ENCODE measurements around the gene TFIP11.

The TFIP11 gene

GRCh38 chr22:26461188-26461810 lies 51.0 kb downstream of the TFIP11 start:
- 19% methylated on average over 2 of the region's 3 CpGs for WGBS

DNA sequence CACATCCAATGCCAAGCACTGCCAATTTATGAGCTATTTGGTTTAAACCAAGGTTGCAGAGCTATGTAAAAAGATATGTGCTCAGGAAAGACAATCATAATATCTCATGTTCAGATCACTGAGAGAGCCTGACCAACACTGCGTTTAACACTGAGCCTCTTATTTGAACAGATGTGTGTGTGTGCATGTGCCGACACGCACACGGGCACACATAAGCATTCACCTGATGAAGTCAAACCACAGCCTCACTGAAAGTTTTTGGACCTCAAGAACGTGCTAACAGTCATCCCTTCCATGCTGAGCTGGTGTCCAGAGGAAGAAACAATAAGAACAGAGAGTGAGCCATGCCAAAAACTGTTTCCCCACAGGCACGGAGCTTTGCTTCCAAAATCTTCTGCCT lies 52.1 kb downstream of the TFIP11 start:
- Histone ChIP-seq H3K4me3 (ENCODE audit: low read length) (no peak overlapping the region), H3K36me3 (ENCODE audit: insufficient read depth, low read length) (peaks cover 84% of the 10 kb centered on the region), H3K27me3 (ENCODE audit: insufficient read depth, low read length) (no peaks in the 10 kb centered on the region), H3K9me3 (ENCODE audit: insufficient read depth, low read depth, low read length) (no peaks in the 10 kb centered on the region), H3K9ac (ENCODE audit: low read depth, low read length) (no peak overlapping the region), H3K27ac (ENCODE audit: low read depth, low read length) (no peak overlapping the region), H3K4me1 (ENCODE audit: insufficient read depth, low read length) (peaks cover 3% of the 10 kb centered on the region; the same call in 1 of the 2 replicates)
- whole genome bisulfite sequencing: 96% methylated on average over 6 of the region's 6 CpGs

More at GRCh38 chr22:26461188-26461810, 51.0 kb downstream of the TFIP11 start:
- Histone ChIP-seq H3K9me3 (ENCODE audit: insufficient read depth, low read depth, low read length) (no peaks in the 10 kb centered on the region), H3K27ac (ENCODE audit: low read depth, low read length) (no peak overlapping the region), H3K4me1 (ENCODE audit: insufficient read depth, low read length) (peaks cover 3% of the 10 kb centered on the region; the same call in 1 of the 2 replicates), H3K9ac (ENCODE audit: low read depth, low read length) (no peak overlapping the region), H3K4me3 (ENCODE audit: low read length) (no peak overlapping the region), H3K27me3 (ENCODE audit: insufficient read depth, low read length) (no peaks in the 10 kb centered on the region), H3K36me3 (ENCODE audit: insufficient read depth, low read length) (peaks cover 88% of the 10 kb centered on the region)

DNA sequence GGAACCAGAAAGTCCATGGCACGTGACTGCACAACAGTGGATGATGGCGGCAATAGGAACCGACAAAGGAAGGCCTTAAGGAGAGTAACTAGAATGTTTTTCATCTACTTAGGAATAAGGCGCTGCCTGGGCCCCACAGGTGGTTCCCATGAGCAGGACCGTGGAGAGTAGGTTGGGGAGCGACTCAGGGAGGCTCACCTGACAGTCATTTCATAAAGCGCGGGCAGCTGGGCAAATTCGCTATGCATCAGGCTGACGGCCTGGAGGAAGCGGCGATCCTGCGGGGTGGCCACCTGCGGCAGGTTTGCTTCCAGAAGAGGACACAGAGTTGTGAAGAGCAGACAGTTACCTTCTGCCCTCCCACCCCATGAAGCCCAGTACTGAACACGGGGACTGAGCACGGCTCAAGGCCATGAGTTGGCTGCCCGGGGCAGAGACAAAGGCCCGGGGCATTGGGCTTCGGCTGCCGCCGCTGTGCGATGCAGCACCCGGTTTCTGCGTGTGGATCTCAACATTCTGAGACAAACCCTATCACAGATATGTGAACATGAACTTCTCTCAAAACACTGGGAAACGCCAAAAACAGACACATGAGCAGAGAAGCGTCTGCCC lies 54.5 kb downstream of the TFIP11 start:
- peaks cover 3% of the 10 kb centered on the region; the same call in 1 of the 2 replicates for H3K4me1 ChIP-seq (ENCODE audit: insufficient read depth, low read length)
- no peaks in the 10 kb centered on the region for H3K27me3 ChIP-seq (ENCODE audit: insufficient read depth, low read length)
- 96% methylated on average over 26 of the region's 26 CpGs for WGBS
- no peak overlapping the region for H3K27ac ChIP-seq (ENCODE audit: low read depth, low read length)
- H3K9ac ChIP-seq (ENCODE audit: low read depth, low read length): no peak overlapping the region
- H3K9me3 ChIP-seq (ENCODE audit: insufficient read depth, low read depth, low read length): no peaks in the 10 kb centered on the region
- no peak overlapping the region for H3K4me3 ChIP-seq (ENCODE audit: low read length)
- peaks cover 76% of the 10 kb centered on the region for H3K36me3 ChIP-seq (ENCODE audit: insufficient read depth, low read length)

DNA sequence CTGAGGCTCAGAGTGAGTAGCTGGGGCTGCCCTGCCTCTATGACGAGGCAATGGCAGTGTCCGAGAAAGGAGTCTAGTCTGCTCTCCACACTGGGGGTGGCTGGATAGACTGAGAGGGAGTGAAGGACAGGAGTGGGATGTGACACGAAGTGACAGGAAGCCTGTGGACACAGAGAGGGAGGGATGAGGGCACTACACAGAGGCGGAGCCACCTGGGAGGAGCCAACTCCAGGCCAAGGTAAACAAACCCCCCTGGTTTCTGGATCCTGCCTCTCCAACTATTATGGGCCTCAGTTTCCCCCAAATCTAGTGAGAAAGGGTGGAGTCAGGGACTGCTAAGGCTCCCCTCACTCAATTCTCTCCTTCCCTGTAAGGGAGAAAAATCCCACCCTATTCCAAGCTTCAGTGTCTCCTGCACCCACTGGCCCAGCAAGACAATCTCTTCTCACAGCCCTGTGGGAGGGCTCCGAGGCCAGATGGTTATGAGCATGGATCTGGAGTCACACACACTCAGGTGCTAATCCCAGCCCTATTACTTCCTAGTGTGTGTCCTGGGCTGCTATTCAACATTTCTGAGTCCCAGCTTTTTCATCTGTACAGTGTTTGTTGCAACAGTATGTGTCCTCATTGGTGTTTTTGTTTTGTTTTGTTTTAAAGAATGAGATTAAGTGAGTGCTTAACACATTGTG lies 58.3 kb downstream of the TFIP11 start:
- Histone ChIP-seq H3K27me3 (ENCODE audit: insufficient read depth, low read length) (no peaks in the 10 kb centered on the region), H3K4me3 (ENCODE audit: low read length) (no peak overlapping the region), H3K4me1 (ENCODE audit: insufficient read depth, low read length) (no peaks in the 10 kb centered on the region), H3K27ac (ENCODE audit: low read depth, low read length) (no peak overlapping the region), H3K9ac (ENCODE audit: low read depth, low read length) (no peak overlapping the region), H3K36me3 (ENCODE audit: insufficient read depth, low read length) (peaks cover 71% of the 10 kb centered on the region), H3K9me3 (ENCODE audit: insufficient read depth, low read depth, low read length) (no peaks in the 10 kb centered on the region)
- 91% methylated on average over 5 of the region's 5 CpGs for WGBS

- peaks cover 65% of the 10 kb centered on the region for H3K36me3 ChIP-seq (ENCODE audit: insufficient read depth, low read length)
- H3K4me1 ChIP-seq (ENCODE audit: insufficient read depth, low read length): no peaks in the 10 kb centered on the region
- H3K9ac ChIP-seq (ENCODE audit: low read depth, low read length): no peak overlapping the region
These were observed 59.1 kb downstream of the TFIP11 start for GRCh38 chr22:26453216-26453615.

DNA sequence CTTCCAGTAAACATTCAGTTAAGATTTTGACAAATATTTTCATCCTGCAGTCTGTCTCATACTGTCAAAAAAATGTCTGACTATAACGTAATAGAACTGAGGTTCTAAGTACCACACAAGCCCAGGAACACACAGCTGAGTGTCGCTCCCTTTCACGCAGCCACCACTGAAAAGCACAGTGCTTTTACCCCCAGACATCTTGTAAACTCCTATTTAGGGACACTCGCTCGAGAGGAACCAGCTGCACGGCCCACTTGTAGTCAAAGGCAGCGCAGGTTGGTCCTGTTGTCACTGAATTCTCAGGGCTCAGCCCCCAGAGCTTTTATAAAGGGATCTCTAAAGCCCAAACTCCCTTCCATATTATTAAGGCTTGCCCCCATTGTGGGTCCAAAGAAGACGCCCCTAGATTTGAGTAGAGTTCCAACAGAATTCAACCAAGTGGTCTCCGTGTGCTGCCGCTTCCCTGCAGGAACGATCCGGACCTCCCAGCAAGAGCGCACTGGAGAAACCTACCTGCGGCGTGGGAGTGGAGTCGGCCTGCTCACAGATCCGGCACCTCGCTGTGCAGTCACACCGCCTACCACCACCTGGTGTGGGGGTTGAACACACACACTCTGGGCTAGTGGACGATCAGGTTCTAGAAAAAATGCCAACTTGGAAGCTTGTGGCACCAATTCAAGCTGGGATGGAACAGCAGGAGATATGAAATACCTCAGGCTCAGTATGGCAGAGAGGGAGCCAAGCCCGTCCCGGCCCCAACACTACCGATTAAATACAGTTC lies 59.8 kb downstream of the TFIP11 start:
- 96% methylated on average over 23 of the region's 23 CpGs for WGBS
- no peak overlapping the region for H3K4me3 ChIP-seq (ENCODE audit: low read length)
- H3K9ac ChIP-seq (ENCODE audit: low read depth, low read length): no peak overlapping the region
- H3K27ac ChIP-seq (ENCODE audit: low read depth, low read length): no peak overlapping the region
- H3K27me3 ChIP-seq (ENCODE audit: insufficient read depth, low read length): no peaks in the 10 kb centered on the region
- peaks cover 57% of the 10 kb centered on the region for H3K36me3 ChIP-seq (ENCODE audit: insufficient read depth, low read length)
- H3K9me3 ChIP-seq (ENCODE audit: insufficient read depth, low read depth, low read length): no peaks in the 10 kb centered on the region
- H3K4me1 ChIP-seq (ENCODE audit: insufficient read depth, low read length): no peaks in the 10 kb centered on the region

More at GRCh38 chr22:26453216-26453615, 59.1 kb downstream of the TFIP11 start:
- Histone ChIP-seq H3K27me3 (ENCODE audit: insufficient read depth, low read length) (no peaks in the 10 kb centered on the region), H3K27ac (ENCODE audit: low read depth, low read length) (no peak overlapping the region), H3K4me3 (ENCODE audit: low read length) (no peak overlapping the region), H3K9me3 (ENCODE audit: insufficient read depth, low read depth, low read length) (no peaks in the 10 kb centered on the region)
- WGBS: 95% methylated on average over 9 of the region's 9 CpGs

DNA sequence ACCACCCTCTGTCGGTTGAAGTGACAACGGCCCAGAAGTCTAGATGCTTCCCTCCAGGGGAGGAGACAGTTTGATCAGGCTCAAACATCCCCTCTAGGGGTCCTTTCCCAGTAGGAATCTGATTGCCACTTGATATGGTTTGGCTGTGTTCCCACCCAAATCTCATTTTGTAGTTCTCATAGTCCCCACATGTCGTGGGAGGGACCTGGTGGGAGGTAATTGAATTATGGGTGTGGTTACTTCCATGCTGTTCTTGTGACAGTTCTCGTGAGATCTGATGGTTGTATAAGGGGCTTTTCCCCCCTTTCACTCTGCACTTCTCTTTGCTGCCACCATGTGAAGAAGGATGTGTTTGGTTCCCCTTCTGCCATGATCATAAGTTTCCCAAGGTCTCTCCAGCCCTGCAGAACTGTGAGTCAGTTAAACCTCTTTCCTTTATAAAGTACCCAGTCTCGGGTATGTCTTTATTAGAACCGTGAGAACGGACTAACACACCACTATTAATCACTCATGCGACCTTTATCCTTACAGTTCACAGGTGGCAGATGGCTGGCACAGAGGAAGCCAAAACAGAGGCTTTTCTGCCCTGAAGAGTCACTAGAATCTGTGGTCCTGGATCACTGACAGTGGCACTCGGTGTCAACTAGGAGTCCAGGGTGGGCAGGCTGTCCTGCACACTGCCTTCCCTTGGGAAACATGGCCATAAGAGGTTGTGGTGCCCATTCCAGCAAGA lies 61.7 kb downstream of the TFIP11 start:
- WGBS: 85% methylated on average over 9 of the region's 9 CpGs
- H3K4me1 ChIP-seq (ENCODE audit: insufficient read depth, low read length): no peaks in the 10 kb centered on the region
- no peaks in the 10 kb centered on the region for H3K27me3 ChIP-seq (ENCODE audit: insufficient read depth, low read length)
- no peak overlapping the region for H3K27ac ChIP-seq (ENCODE audit: low read depth, low read length)
- H3K9me3 ChIP-seq (ENCODE audit: insufficient read depth, low read depth, low read length): no peaks in the 10 kb centered on the region
- no peak overlapping the region for H3K4me3 ChIP-seq (ENCODE audit: low read length)
- H3K36me3 ChIP-seq (ENCODE audit: insufficient read depth, low read length): peaks cover 42% of the 10 kb centered on the region
- H3K9ac ChIP-seq (ENCODE audit: low read depth, low read length): no peak overlapping the region

- H3K27ac ChIP-seq (ENCODE audit: low read depth, low read length): no peak overlapping the region
- 94% methylated on average over 6 of the region's 6 CpGs for WGBS
- no peaks in the 10 kb centered on the region for H3K27me3 ChIP-seq (ENCODE audit: insufficient read depth, low read length)
- H3K36me3 ChIP-seq (ENCODE audit: insufficient read depth, low read length): peaks cover 42% of the 10 kb centered on the region
- H3K4me3 ChIP-seq (ENCODE audit: low read length): no peak overlapping the region
- no peaks in the 10 kb centered on the region for H3K4me1 ChIP-seq (ENCODE audit: insufficient read depth, low read length)
- no peaks in the 10 kb centered on the region for H3K9me3 ChIP-seq (ENCODE audit: insufficient read depth, low read depth, low read length)
- H3K9ac ChIP-seq (ENCODE audit: low read depth, low read length): no peak overlapping the region
These were observed 63.3 kb downstream of the TFIP11 start for GRCh38 chr22:26448941-26449340.

DNA sequence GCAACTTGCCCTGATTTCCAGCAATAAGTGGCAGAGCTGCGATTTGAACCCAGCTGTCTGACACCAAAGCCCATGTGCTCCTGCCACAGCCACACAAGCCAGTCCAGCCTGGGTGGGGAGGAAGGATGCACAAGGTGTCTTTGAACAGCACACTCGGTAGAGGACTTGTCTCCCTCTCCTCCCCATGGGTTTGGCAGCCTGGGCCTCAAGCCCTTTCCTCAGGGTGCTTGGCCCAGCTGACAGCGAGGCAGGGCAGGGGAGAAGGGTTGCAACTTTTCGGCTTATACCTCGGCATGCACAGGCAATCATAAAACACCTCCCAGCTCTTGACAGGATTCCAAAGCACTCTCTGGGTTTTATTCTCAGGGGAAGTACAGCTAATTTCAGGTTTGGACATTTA lies 63.9 kb downstream of the TFIP11 start:
- H3K36me3 ChIP-seq (ENCODE audit: insufficient read depth, low read length): peaks cover 36% of the 10 kb centered on the region

DNA sequence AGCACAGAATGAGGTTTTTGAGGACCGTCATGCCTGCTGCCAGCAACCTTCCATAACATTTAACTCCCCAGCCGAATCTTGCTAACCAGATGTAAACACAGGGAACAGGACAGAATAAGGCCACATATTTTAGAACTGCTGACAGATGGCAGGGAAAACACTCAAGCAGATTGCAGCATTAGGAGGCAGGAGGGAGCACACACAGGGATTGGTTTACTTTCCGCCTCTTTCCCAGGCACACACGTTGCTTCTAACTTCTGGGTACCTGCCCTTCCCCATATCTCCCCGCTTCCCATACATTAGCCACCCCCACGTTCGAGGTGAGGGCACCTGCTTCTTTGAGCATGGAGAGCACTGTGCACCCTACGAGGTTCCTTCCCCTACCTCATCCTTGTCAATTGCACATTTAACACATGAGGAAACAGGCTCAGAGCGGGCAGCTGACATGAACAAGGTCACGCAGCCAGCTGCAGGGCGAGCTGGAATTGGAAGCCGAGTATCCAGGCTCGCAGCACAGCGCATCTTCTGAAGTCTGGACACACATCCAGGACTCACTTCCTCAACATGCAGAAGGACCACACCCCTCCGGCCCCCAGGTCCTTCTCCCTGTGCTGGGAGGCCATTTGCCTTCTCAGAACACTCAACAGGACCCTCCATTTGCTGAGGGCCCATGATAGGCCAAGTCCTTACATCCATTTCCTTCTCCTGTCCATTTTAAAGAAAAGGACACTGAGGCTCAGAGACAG lies 64.5 kb downstream of the TFIP11 start:
- no peaks in the 10 kb centered on the region for H3K9me3 ChIP-seq (ENCODE audit: insufficient read depth, low read depth, low read length)
- no peaks in the 10 kb centered on the region for H3K27me3 ChIP-seq (ENCODE audit: insufficient read depth, low read length)
- WGBS: 87% methylated on average over 15 of the region's 15 CpGs
- no peak overlapping the region for H3K27ac ChIP-seq (ENCODE audit: low read depth, low read length)
- no peak overlapping the region for H3K4me3 ChIP-seq (ENCODE audit: low read length)
- no peak overlapping the region for H3K9ac ChIP-seq (ENCODE audit: low read depth, low read length)
- no peaks in the 10 kb centered on the region for H3K4me1 ChIP-seq (ENCODE audit: insufficient read depth, low read length)
- peaks cover 30% of the 10 kb centered on the region for H3K36me3 ChIP-seq (ENCODE audit: insufficient read depth, low read length)

More for the DNA sequence above, 63.9 kb downstream of the TFIP11 start:
- Histone ChIP-seq H3K9ac (ENCODE audit: low read depth, low read length) (no peak overlapping the region), H3K4me1 (ENCODE audit: insufficient read depth, low read length) (no peaks in the 10 kb centered on the region), H3K27ac (ENCODE audit: low read depth, low read length) (no peak overlapping the region), H3K27me3 (ENCODE audit: insufficient read depth, low read length) (no peaks in the 10 kb centered on the region), H3K4me3 (ENCODE audit: low read length) (no peak overlapping the region), H3K9me3 (ENCODE audit: insufficient read depth, low read depth, low read length) (no peaks in the 10 kb centered on the region)
- WGBS: 92% methylated on average over 5 of the region's 5 CpGs
